Measurements from ENCODE around the gene OSBPL7. TPM values are rescaled to one million over a fixed set of nuclear protein-coding genes. Genes with fewer than 3 reads are reported as not detected.

Gene OSBPL7
- 5.9 to 9.7 TPM (median 9.4 TPM) in 5 replicates for total RNA-seq (2022; extraction: Qiagen RNA extraction; ENCODE audit: low read depth)

GRCh38 chr17:47821424-47822391, at the start of gene OSBPL7:
Gene OSBPL7 (minus strand): TSS chr17:47821794. CDS start chr17:47820278, 1,516 bp downstream.

GRCh38 chr17:47850692-47851573, 29.3 kb upstream of the OSBPL7 start, which contains the start of gene SP6:
Gene SP6 (minus strand): TSS chr17:47851163. CDS start chr17:47848429, 2,734 bp downstream.

GRCh38 chr17:47840742-47841487, 19.3 kb upstream of the OSBPL7 start, which contains the start of gene SCRN2:
Gene SCRN2 (minus strand): TSS chr17:47841273. CDS start chr17:47840843, 430 bp downstream.

GRCh38 chr17:47831003-47831933, 9.7 kb upstream of the OSBPL7 start, which contains the start of the genes LRRC46 and MRPL10:
Gene LRRC46 (plus strand): TSS chr17:47831670. CDS start chr17:47831990, 320 bp downstream.
Gene MRPL10 (minus strand): TSS chr17:47831541. CDS start chr17:47831511, 30 bp downstream.

Other genes starting within 250 kb of the OSBPL7 start
- gene KPNB1, start 171.9 kb downstream of the OSBPL7 start, total RNA-seq (2022; extraction: Qiagen RNA extraction; ENCODE audit: low read depth), result 325 to 388 TPM (median 369 TPM) in 5 replicates
- 4.9 to 6.8 TPM (median 6.2 TPM) in 5 replicates for gene TBKBP1, start 127.6 kb downstream of the OSBPL7 start, total RNA-seq (2022; extraction: Qiagen RNA extraction; ENCODE audit: low read depth)
- gene TBX21, start 88.6 kb downstream of the OSBPL7 start, total RNA-seq (2022; extraction: Qiagen RNA extraction; ENCODE audit: low read depth), result 0.03 to 0.09 TPM (median 0.06 TPM) in 4 of 5 replicates, not detected in the other
- 87.5 to 115 TPM (median 92.6 TPM) in 5 replicates for gene MRPL10, start 9.7 kb upstream of the OSBPL7 start, total RNA-seq (2022; extraction: Qiagen RNA extraction; ENCODE audit: low read depth)
- 2.8 to 3.6 TPM (median 3.5 TPM) in 5 replicates for gene LRRC46, start 9.9 kb upstream of the OSBPL7 start, total RNA-seq (2022; extraction: Qiagen RNA extraction; ENCODE audit: low read depth)
- gene SCRN2, start 19.5 kb upstream of the OSBPL7 start, total RNA-seq (2022; extraction: Qiagen RNA extraction; ENCODE audit: low read depth), result 34.5 to 37.8 TPM (median 34.8 TPM) in 5 replicates
- 2.8 to 3.1 TPM (median 2.8 TPM) in 5 replicates for gene SP6, start 29.4 kb upstream of the OSBPL7 start, total RNA-seq (2022; extraction: Qiagen RNA extraction; ENCODE audit: low read depth)
- gene SP2, start 74.4 kb upstream of the OSBPL7 start, total RNA-seq (2022; extraction: Qiagen RNA extraction; ENCODE audit: low read depth), result 17.4 to 21.7 TPM (median 18.0 TPM) in 5 replicates
- gene PNPO, start 119.8 kb upstream of the OSBPL7 start, total RNA-seq (2022; extraction: Qiagen RNA extraction; ENCODE audit: low read depth), result 17.6 to 22.8 TPM (median 22.4 TPM) in 5 replicates
- 0.12 to 0.22 TPM (median 0.15 TPM) in 3 of 5 replicates, not detected in the others for gene PRR15L, start 136.1 kb upstream of the OSBPL7 start, total RNA-seq (2022; extraction: Qiagen RNA extraction; ENCODE audit: low read depth)
- 95.8 to 108 TPM (median 106 TPM) in 5 replicates for gene CDK5RAP3, start 149.3 kb upstream of the OSBPL7 start, total RNA-seq (2022; extraction: Qiagen RNA extraction; ENCODE audit: low read depth)
- 12.8 to 16.0 TPM (median 14.9 TPM) in 5 replicates for gene COPZ2, start 216.0 kb upstream of the OSBPL7 start, total RNA-seq (2022; extraction: Qiagen RNA extraction; ENCODE audit: low read depth)
- 105 to 121 TPM (median 111 TPM) in 5 replicates for gene NFE2L1, start 226.6 kb upstream of the OSBPL7 start, total RNA-seq (2022; extraction: Qiagen RNA extraction; ENCODE audit: low read depth)

Data from A549 treated with DMSO at 1 μM for 4 hours (cell line).